K562 (cell line): ENCODE results near the gene FEZF1. TPM values are rescaled to one million over a fixed set of nuclear protein-coding genes. Genes with fewer than 3 reads are reported as not detected.

Source experiments
- ATAC-seq: fragments of 200-7000 bp; cut with Tn5 transposase; 3 replicates; pipeline ENCODE4 v1.9.1; 2020; ENCODE audit warnings: moderate library complexity
- BruUV-seq: library from RNA; stranded (reverse); fragments of 400-500 nt; replicated peaks from 2 replicates; lab custom pipeline; 2021; lab: Mats Ljungman, UMichigan
- CTCF ChIA-PET: fragments of 300-600 bp; formaldehyde crosslinking; extraction: SDS; loops from one replicate; lab custom pipeline; 2021; ENCODE audit warnings: low intra/inter-chr PET ratio; lab: Yijun Ruan, JAX
- POLR2A ChIA-PET: fragments of 300-600, 350-650 bp; sonication (Branson Sonifier 250); formaldehyde crosslinking; extraction: SDS; loops from one replicate; lab custom pipeline; 2021; ENCODE audit warnings: antibody characterized with exemption, inconsistent platforms; lab: Yijun Ruan, JAX
- DNase-seq, 4 experiments: peaks; one replicate each; pipeline versions ENCODE4 v3.0.0 to v3.0.0-alpha.2; 2011 to 2018; ENCODE audit warnings: low spot score in 3 of 4, mixed read lengths in 3 of 4; ENCODE audit errors: extremely low read depth in 1 of 4
- FAIRE-seq: peaks from 2 replicates; lab custom pipeline; 2011; peaks lifted over from hg19 to GRCh38; lab: Jason Lieb, UNC
- H2AFZ ChIP-seq: 2 replicates; pipeline ENCODE4 v1.6.0; 2011; ENCODE audit warnings: low read depth, low read length, control low read depth, inconsistent platforms
- H3K27ac ChIP-seq: fragments of 200-600 bp; 3 replicates; pipeline ENCODE4 v1.8.0; 2011; ENCODE audit warnings: low read depth, mild to moderate bottlenecking, control low read depth, inconsistent platforms, low read length, moderate library complexity, mixed read lengths; ENCODE audit errors: extremely low read depth
- H3K27me3 ChIP-seq, 2 experiments: fragments of 300-600 bp in 1 of 2; 2 replicates in 1 of 2; 3 replicates in 1 of 2; pipeline versions ENCODE4 v1.6.0 to v1.8.0; 2011; ENCODE audit warnings: inconsistent platforms in 2 of 2, low read length in 2 of 2, mild to moderate bottlenecking in 1 of 2, mixed read lengths in 1 of 2, moderate library complexity in 1 of 2; ENCODE audit not compliant: control insufficient read depth in 2 of 2, insufficient read depth in 2 of 2
- H3K36me3 ChIP-seq: fragments of 300-600 bp; 3 replicates; pipeline ENCODE4 v1.8.0; 2011; ENCODE audit warnings: mild to moderate bottlenecking, low read length, inconsistent platforms; ENCODE audit not compliant: control insufficient read depth, insufficient read depth
- H3K4me1 ChIP-seq, 2 experiments: fragments of 200-600 bp in 1 of 2; replicated peaks in 1 of 2; 2 replicates in 1 of 2; 3 replicates in 1 of 2; pipeline versions ENCODE4 v1.5.1 to v1.8.0; 2011; ENCODE audit warnings: inconsistent platforms in 2 of 2, low read length in 2 of 2, mild to moderate bottlenecking in 1 of 2, mixed read lengths in 1 of 2, moderate library complexity in 1 of 2; ENCODE audit not compliant: control insufficient read depth in 2 of 2, insufficient read depth in 2 of 2
- H3K4me2 ChIP-seq: 2 replicates; pipeline ENCODE4 v1.6.1; 2011; ENCODE audit warnings: low read length, control low read depth, inconsistent platforms, mixed read lengths; ENCODE audit not compliant: insufficient read depth
- H3K4me3 ChIP-seq: fragments of 200-600 bp; sonication (generic), shearing (Covaris generic); 2 replicates; pipeline ENCODE4 v1.5.1; 2016; ENCODE audit warnings: control low read depth, inconsistent platforms
- H3K79me2 ChIP-seq: fragments of 200-600 bp; 3 replicates; pipeline ENCODE4 v1.8.0; 2011; ENCODE audit warnings: low read length, inconsistent platforms; ENCODE audit not compliant: control insufficient read depth, insufficient read depth
- H3K9ac ChIP-seq, 2 experiments: 2 replicates each; pipeline versions ENCODE4 v1.6.0 to v1.6.1; 2011; ENCODE audit warnings: low read depth in 2 of 2, low read length in 2 of 2, control low read depth in 1 of 2, inconsistent platforms in 1 of 2, mild to moderate bottlenecking in 1 of 2, mixed read lengths in 1 of 2; ENCODE audit not compliant: insufficient read depth in 1 of 2
- H3K9me1 ChIP-seq: one replicate; pipeline ENCODE4 v1.6.0; 2011; ENCODE audit warnings: inconsistent platforms, mild to moderate bottlenecking, low read length, moderate library complexity; ENCODE audit not compliant: control insufficient read depth, insufficient read depth
- H3K9me3 ChIP-seq: replicated peaks from 2 replicates; pipeline ENCODE4 v1.5.1; 2011; ENCODE audit warnings: low read depth, low read length, inconsistent platforms; ENCODE audit not compliant: control insufficient read depth, insufficient read depth
- H4K20me1 ChIP-seq: replicated peaks from 2 replicates; pipeline ENCODE4 v1.6.1; 2011; ENCODE audit warnings: low read length, inconsistent platforms, mixed read lengths; ENCODE audit not compliant: control insufficient read depth, insufficient read depth
- CAMTA2 ChIP-seq: fragments of 250-450 bp; sonication (Bioruptor Pico); conservative IDR thresholded peaks from 2 replicates; pipeline ENCODE4 v1.5.1; 2022
- DACH1 ChIP-seq: fragments of 450-650 bp; IDR thresholded peaks from 2 replicates; pipeline ENCODE4 v1.6.1; 2018; ENCODE audit not compliant: partially characterized antibody
- FOXM1 ChIP-seq, 2 experiments: fragments of 450-650 bp in 1 of 2; sonication (generic) in 1 of 2; formaldehyde crosslinking in 1 of 2; IDR thresholded peaks; 2 replicates each; pipeline versions ENCODE4 v1.6.1 to v1.9.0; 2017 to 2022; ENCODE audit warnings: low read depth in 2 of 2, mild to moderate bottlenecking in 2 of 2, missing genetic modification reagents in 1 of 2, moderate library complexity in 1 of 2
- KLF10 ChIP-seq: fragments of 250-450 bp; sonication (Bioruptor Pico); IDR thresholded peaks from 2 replicates; pipeline ENCODE4 v1.6.1; 2021; ENCODE audit warnings: matching md5 sums
- POLR2B ChIP-seq: fragments of 450-650 bp; IDR thresholded peaks from 2 replicates; pipeline ENCODE4 v1.6.1; 2018; ENCODE audit warnings: low read depth; ENCODE audit not compliant: partially characterized antibody
- POLR2H ChIP-seq: IDR thresholded peaks from 2 replicates; pipeline ENCODE4 v1.6.1; 2016; ENCODE audit warnings: missing genetic modification characterization, low read depth, mild to moderate bottlenecking, control low read depth, missing compliant biosample characterization, moderate library complexity
- SAP30 ChIP-seq: fragments of 200-600 bp; sonication (generic); IDR thresholded peaks from 2 replicates; pipeline ENCODE4 v1.6.1; 2012; ENCODE audit warnings: borderline replicate concordance, low read depth, mild to moderate bottlenecking, moderate library complexity, low read length, control low read depth, inconsistent platforms; ENCODE audit not compliant: insufficient read depth, poor library complexity, severe bottlenecking
- SFPQ ChIP-seq: fragments of 200-400 bp; formaldehyde crosslinking; IDR thresholded peaks from 2 replicates; pipeline ENCODE4 v1.6.1; 2017; ENCODE audit warnings: mild to moderate bottlenecking, low read depth, low read length, moderate library complexity
- ZNF644 ChIP-seq: fragments of 200-800 bp; sonication (Bioruptor generic); IDR thresholded peaks from 2 replicates; pipeline ENCODE4 v1.6.1; 2016; ENCODE audit warnings: low read depth, missing genetic modification characterization, missing compliant biosample characterization
- ZNF668 ChIP-seq: fragments of 250-450 bp; sonication (Bioruptor Pico); IDR thresholded peaks from 2 replicates; pipeline ENCODE4 v1.8.0; 2022; ENCODE audit warnings: mild to moderate bottlenecking, inconsistent platforms
- WGBS: fragments of 100-300 bp; shearing (Covaris generic); methylation state at CpG from one replicate; pipeline ENCODE4 v1.1.6; 2016; ENCODE audit warnings: low coverage, mixed read lengths; ENCODE audit not compliant: insufficient coverage; ENCODE audit errors: missing lambda C conversion rate; 5-methylcytosine and 5-hydroxymethylcytosine counted together
- in situ Hi-C: fragments of 300-500 bp; cut with MboI; formaldehyde crosslinking; loops from 4 replicates; pipeline ENCODE4 v1.15.0; 2018; ENCODE audit warnings: inconsistent platforms, mixed read lengths
- intact Hi-C: fragments of 100-400 bp; cut with micrococcal nuclease; formaldehyde crosslinking; loops from 2 replicates; pipeline ENCODE4 v1.14.2; 2022
- polyA plus RNA-seq, 8 experiments: library from polyadenylated mRNA; depleted of rRNA in 4 of 8; stranded (reverse) in 5 of 8; unstranded in 3 of 8; fragments of >200 nt; fragmentation: Nextera tagmentation in 2 of 8; fragmentation: Illumina TruSeq in 1 of 8; extraction: Ambion mirVana in 2 of 8; extraction: Trizol in 1 of 8; gene quantifications; 2 replicates each; pipeline versions ENCODE4 v1.2.1 to v1.2.3, GENCODE V29; 2011 to 2014; ENCODE audit warnings: inconsistent platforms in 1 of 8, missing spikeins in 1 of 8
- total RNA-seq, 7 experiments: library from RNA; depleted of rRNA in 6 of 7; stranded (reverse); fragments of >200 nt in 6 of 7; fragmentation: Illumina TruSeq in 2 of 7; extraction: Trizol in 2 of 7; gene quantifications; 2 replicates each; pipeline versions ENCODE4 v1.2.1 to v1.2.3, GENCODE V29; 2011 to 2021; ENCODE audit warnings: low replicate concordance in 1 of 7
- TF ChIP-seq, protein P1 (sequence below), 2 experiments: fragments of 450-650 bp; IDR thresholded peaks; 2 replicates each; pipeline ENCODE4 v1.6.1; 2016

FEZF1 gene
- total and polyA plus RNA-seq, 9 of the 15 experiments (the other 6 are each of a cell fraction or from before 2014, with no cell fraction given) = not detected

GRCh38 chr7:122258971-122259370 lies 45.6 kb downstream of the FEZF1 start:
- TF ChIP-seq KLF10 (CRISPR knock-in tag) (no peak), DACH1 (no peak), ZNF644 (no peak), ZNF668 (CRISPR knock-in tag) (no peak), FOXM1 (IDR thresholded peaks at IDR 0.05; ENCODE audit: low read depth) (no peak), FOXM1 (CRISPR knock-in tag; IDR thresholded peaks at IDR 0.05; ENCODE audit: low read depth) (no peak), POLR2B (no peak), CAMTA2 (CRISPR knock-in tag) (no peak), SAP30 (no peak), SFPQ (no peak), POLR2H (tag) (no peak)
- TF ChIP-seq, protein P1, sequence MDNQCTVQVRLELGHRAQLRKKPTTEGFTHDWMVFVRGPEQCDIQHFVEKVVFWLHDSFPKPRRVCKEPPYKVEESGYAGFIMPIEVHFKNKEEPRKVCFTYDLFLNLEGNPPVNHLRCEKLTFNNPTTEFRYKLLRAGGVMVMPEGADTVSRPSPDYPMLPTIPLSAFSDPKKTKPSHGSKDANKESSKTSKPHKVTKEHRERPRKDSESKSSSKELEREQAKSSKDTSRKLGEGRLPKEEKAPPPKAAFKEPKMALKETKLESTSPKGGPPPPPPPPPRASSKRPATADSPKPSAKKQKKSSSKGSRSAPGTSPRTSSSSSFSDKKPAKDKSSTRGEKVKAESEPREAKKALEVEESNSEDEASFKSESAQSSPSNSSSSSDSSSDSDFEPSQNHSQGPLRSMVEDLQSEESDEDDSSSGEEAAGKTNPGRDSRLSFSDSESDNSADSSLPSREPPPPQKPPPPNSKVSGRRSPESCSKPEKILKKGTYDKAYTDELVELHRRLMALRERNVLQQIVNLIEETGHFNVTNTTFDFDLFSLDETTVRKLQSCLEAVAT (IDR thresholded peaks at IDR 0.05) = no peak
- H3K27ac ChIP-seq = no peak overlapping the region
- no peaks in the 10 kb centered on the region for H3K27me3 ChIP-seq
- intact Hi-C loops = no loop called here
- no peaks in the 10 kb centered on the region for H4K20me1 ChIP-seq
- H3K79me2 ChIP-seq = no peaks in the 10 kb centered on the region
- H3K9ac ChIP-seq = no peak overlapping the region
- FAIRE-seq (no peak), ATAC-seq (no peak), DNase-seq (no peak)
- WGBS = 0% methylated on average over 2 of the region's 2 CpGs
- H3K4me1 ChIP-seq = no peaks in the 10 kb centered on the region
- no peaks in the 10 kb centered on the region for H3K9me1 ChIP-seq
- no TSS peak for BruUV-seq
- H3K36me3 ChIP-seq = no peaks in the 10 kb centered on the region
- in situ Hi-C loops = no loop called here
- H3K4me2 ChIP-seq = no peak overlapping the region
- POLR2A ChIA-PET = no interaction called here
- H2AFZ ChIP-seq = no peak overlapping the region
- H3K9me3 ChIP-seq = no peaks in the 10 kb centered on the region; the same call in 1 of the 2 replicates
- no peak overlapping the region for H3K4me3 ChIP-seq
- CTCF ChIA-PET = no interaction called here
